ENCODE measurements around the gene SGMS1. TPM values are rescaled to one million over a fixed set of nuclear protein-coding genes. Genes with fewer than 3 reads are reported as not detected.

The SGMS1 gene
- total and polyA plus RNA-seq, 2 donors (not counting 1 experiment from before 2014, with no cell fraction given), result 39.9 to 82.1 TPM

DNA sequence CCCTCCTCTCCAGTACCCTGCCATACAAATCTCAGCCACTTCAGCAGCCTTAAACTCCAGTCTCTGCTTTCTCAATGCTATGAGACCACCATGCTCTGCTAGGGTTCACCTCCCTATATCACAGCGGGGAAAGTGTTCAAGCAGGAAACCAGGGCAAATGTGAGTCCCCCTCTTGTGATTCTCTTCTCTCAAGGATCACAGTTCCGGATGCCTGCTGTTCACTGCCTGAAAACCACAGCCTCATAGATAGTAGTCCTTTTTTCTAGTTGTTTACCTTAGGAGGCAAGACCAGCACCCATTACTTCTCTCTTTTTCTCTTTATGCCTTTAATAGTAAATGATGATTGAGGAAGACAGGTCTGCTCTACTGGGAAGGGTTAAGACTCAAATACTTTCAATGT is 100.8 kb downstream of the SGMS1 start:
- Histone ChIP-seq H3K4me1 (ENCODE audit: control insufficient read depth, extremely low read depth, insufficient read depth, low read length) (no peaks in the 10 kb centered on the region), H3K4me2 (ENCODE audit: extremely low read depth, insufficient read depth, low read length) (no peak overlapping the region), H2AFZ (ENCODE audit: low read length) (no peak overlapping the region), H3K4me3 (replicated peaks in 1 of 4; ENCODE audit: control extremely low read depth in 1 of 4, insufficient read depth in 1 of 4, low read depth in 3 of 4, low read length in 4 of 4) (no peak overlapping the region), H3K36me3 (ENCODE audit: control insufficient read depth, insufficient read depth, low read length) (no peaks in the 10 kb centered on the region), H3K27me3 (ENCODE audit: control insufficient read depth, insufficient read depth, low read length) (no peaks in the 10 kb centered on the region), H3K79me2 (ENCODE audit: control insufficient read depth, insufficient read depth, low read length) (no peaks in the 10 kb centered on the region), H3K9ac (ENCODE audit: insufficient read depth, low read length) (no peak overlapping the region), H3K9me3 (ENCODE audit: control insufficient read depth, insufficient read depth, low read depth, low read length) (no peaks in the 10 kb centered on the region), H3K27ac (ENCODE audit: insufficient read depth, low read length) (no peak overlapping the region), H4K20me1 (ENCODE audit: control insufficient read depth, extremely low read depth, insufficient read depth, low read length) (no peaks in the 10 kb centered on the region)
- TF ChIP-seq, protein P1, sequence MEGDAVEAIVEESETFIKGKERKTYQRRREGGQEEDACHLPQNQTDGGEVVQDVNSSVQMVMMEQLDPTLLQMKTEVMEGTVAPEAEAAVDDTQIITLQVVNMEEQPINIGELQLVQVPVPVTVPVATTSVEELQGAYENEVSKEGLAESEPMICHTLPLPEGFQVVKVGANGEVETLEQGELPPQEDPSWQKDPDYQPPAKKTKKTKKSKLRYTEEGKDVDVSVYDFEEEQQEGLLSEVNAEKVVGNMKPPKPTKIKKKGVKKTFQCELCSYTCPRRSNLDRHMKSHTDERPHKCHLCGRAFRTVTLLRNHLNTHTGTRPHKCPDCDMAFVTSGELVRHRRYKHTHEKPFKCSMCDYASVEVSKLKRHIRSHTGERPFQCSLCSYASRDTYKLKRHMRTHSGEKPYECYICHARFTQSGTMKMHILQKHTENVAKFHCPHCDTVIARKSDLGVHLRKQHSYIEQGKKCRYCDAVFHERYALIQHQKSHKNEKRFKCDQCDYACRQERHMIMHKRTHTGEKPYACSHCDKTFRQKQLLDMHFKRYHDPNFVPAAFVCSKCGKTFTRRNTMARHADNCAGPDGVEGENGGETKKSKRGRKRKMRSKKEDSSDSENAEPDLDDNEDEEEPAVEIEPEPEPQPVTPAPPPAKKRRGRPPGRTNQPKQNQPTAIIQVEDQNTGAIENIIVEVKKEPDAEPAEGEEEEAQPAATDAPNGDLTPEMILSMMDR (conservative IDR thresholded peaks at IDR 0.05 in 1 of 2, IDR thresholded peaks at IDR 0.05 in 1 of 2; ENCODE audit: low read depth in 1 of 2, low read length in 2 of 2), result no peak
- TF ChIP-seq EZH2 (IDR thresholded peaks at IDR 0.05; ENCODE audit: low read length, missing control alignments), result no peak
- DNase-seq (ENCODE audit: low read depth in 2 of 2), result no peak

GRCh38 chr10:50520115-50520514 is 103.6 kb downstream of the SGMS1 start:
- Histone ChIP-seq H3K4me3 (replicated peaks in 1 of 4; ENCODE audit: control extremely low read depth in 1 of 4, insufficient read depth in 1 of 4, low read depth in 3 of 4, low read length in 4 of 4) (no peak overlapping the region), H3K4me1 (ENCODE audit: control insufficient read depth, extremely low read depth, insufficient read depth, low read length) (no peaks in the 10 kb centered on the region), H3K27ac (ENCODE audit: insufficient read depth, low read length) (no peak overlapping the region), H3K9me3 (ENCODE audit: control insufficient read depth, insufficient read depth, low read depth, low read length) (no peaks in the 10 kb centered on the region), H3K9ac (ENCODE audit: insufficient read depth, low read length) (no peak overlapping the region), H3K36me3 (ENCODE audit: control insufficient read depth, insufficient read depth, low read length) (no peaks in the 10 kb centered on the region), H4K20me1 (ENCODE audit: control insufficient read depth, extremely low read depth, insufficient read depth, low read length) (no peaks in the 10 kb centered on the region), H3K4me2 (ENCODE audit: extremely low read depth, insufficient read depth, low read length) (no peak overlapping the region), H3K79me2 (ENCODE audit: control insufficient read depth, insufficient read depth, low read length) (no peaks in the 10 kb centered on the region), H3K27me3 (ENCODE audit: control insufficient read depth, insufficient read depth, low read length) (no peaks in the 10 kb centered on the region), H2AFZ (ENCODE audit: low read length) (no peak overlapping the region)
- TF ChIP-seq EZH2 (IDR thresholded peaks at IDR 0.05; ENCODE audit: low read length, missing control alignments), result no peak
- TF ChIP-seq, protein P1 (conservative IDR thresholded peaks at IDR 0.05 in 1 of 2, IDR thresholded peaks at IDR 0.05 in 1 of 2; ENCODE audit: low read depth in 1 of 2, low read length in 2 of 2), result no peak
- no peak for DNase-seq (ENCODE audit: low read depth in 2 of 2)

- no peak overlapping the region for H3K9ac ChIP-seq (ENCODE audit: insufficient read depth, low read length)
- H3K27ac ChIP-seq (ENCODE audit: insufficient read depth, low read length), result no peak overlapping the region
- no peaks in the 10 kb centered on the region for H3K9me3 ChIP-seq (ENCODE audit: control insufficient read depth, insufficient read depth, low read depth, low read length)
- no peaks in the 10 kb centered on the region for H3K27me3 ChIP-seq (ENCODE audit: control insufficient read depth, insufficient read depth, low read length)
- peak overlapping the region; percentile 29 for H3K4me2 ChIP-seq (ENCODE audit: extremely low read depth, insufficient read depth, low read length)
- H4K20me1 ChIP-seq (ENCODE audit: control insufficient read depth, extremely low read depth, insufficient read depth, low read length), result no peaks in the 10 kb centered on the region
- H3K4me1 ChIP-seq (ENCODE audit: control insufficient read depth, extremely low read depth, insufficient read depth, low read length), result no peaks in the 10 kb centered on the region
- peak in 1 of 2 donors; percentile 50 for DNase-seq (ENCODE audit: low read depth in 2 of 2)
- no peak overlapping the region for H2AFZ ChIP-seq (ENCODE audit: low read length)
- H3K36me3 ChIP-seq (ENCODE audit: control insufficient read depth, insufficient read depth, low read length), result no peaks in the 10 kb centered on the region
- H3K4me3 ChIP-seq (replicated peaks in 1 of 4; ENCODE audit: control extremely low read depth in 1 of 4, insufficient read depth in 1 of 4, low read depth in 3 of 4, low read length in 4 of 4), result no peak overlapping the region
- TF ChIP-seq, protein P1 (conservative IDR thresholded peaks at IDR 0.05 in 1 of 2, IDR thresholded peaks at IDR 0.05 in 1 of 2; ENCODE audit: low read depth in 1 of 2, low read length in 2 of 2), result no peak
- no peak for TF ChIP-seq EZH2 (IDR thresholded peaks at IDR 0.05; ENCODE audit: low read length, missing control alignments)
- no peaks in the 10 kb centered on the region for H3K79me2 ChIP-seq (ENCODE audit: control insufficient read depth, insufficient read depth, low read length)
Observed at GRCh38 chr10:50517626-50518025, 106.1 kb downstream of the SGMS1 start.
